Fibroblast of villous mesenchyme (primary cell): ENCODE measurements around the gene KIAA1671. TPM values are rescaled to one million over a fixed set of nuclear protein-coding genes. Genes with fewer than 3 reads are reported as not detected.
A peak's percentile ranks its signal among the peaks of the same experiment; 100 is the strongest.

ENCODE experiments used
- DNase-seq: peaks from one replicate; pipeline ENCODE4 v3.0.0-alpha.2; 2010; ENCODE audit warnings: low read depth
- H3K4me3 ChIP-seq: 2 replicates; pipeline ENCODE4 v1.5.1; 2011; ENCODE audit warnings: low read depth, mild to moderate bottlenecking, low read length
- total RNA-seq: library from RNA; depleted of rRNA; stranded (reverse); fragments of >200 nt; gene quantifications from 2 replicates; pipeline ENCODE4 v1.2.3, GENCODE V29; 2012
- TF ChIP-seq, protein P1 (sequence below): IDR thresholded peaks from 2 replicates; pipeline ENCODE4 v1.5.1; 2012; ENCODE audit warnings: low read depth, mild to moderate bottlenecking, low read length; ENCODE audit not compliant: insufficient read depth

KIAA1671 gene
- total RNA-seq, 1 donor: 3.5 TPM

DNA sequence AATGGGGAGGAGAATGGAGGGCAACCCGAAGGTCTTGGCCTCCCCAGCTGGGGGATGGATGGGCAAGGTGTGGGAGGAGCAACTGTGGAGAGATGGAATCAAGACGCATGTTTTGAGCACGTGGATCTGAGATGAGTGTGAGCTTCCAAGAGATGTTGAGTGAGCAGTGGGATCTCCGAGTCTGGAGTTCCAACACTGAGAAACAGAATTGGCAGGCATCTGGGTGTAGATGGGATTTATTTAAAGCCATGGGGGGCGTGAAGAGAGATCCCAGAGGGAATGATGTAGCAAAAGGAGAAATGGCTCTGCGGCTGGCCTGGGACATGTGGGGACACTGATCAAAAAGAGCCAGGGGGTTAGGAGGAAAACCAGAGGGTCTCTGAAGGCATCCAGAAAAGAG lies 95.6 kb downstream of the KIAA1671 start:
- H3K4me3 ChIP-seq: no peak overlapping the region
- TF ChIP-seq, protein P1, sequence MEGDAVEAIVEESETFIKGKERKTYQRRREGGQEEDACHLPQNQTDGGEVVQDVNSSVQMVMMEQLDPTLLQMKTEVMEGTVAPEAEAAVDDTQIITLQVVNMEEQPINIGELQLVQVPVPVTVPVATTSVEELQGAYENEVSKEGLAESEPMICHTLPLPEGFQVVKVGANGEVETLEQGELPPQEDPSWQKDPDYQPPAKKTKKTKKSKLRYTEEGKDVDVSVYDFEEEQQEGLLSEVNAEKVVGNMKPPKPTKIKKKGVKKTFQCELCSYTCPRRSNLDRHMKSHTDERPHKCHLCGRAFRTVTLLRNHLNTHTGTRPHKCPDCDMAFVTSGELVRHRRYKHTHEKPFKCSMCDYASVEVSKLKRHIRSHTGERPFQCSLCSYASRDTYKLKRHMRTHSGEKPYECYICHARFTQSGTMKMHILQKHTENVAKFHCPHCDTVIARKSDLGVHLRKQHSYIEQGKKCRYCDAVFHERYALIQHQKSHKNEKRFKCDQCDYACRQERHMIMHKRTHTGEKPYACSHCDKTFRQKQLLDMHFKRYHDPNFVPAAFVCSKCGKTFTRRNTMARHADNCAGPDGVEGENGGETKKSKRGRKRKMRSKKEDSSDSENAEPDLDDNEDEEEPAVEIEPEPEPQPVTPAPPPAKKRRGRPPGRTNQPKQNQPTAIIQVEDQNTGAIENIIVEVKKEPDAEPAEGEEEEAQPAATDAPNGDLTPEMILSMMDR: no peak
- no peak for DNase-seq

DNA sequence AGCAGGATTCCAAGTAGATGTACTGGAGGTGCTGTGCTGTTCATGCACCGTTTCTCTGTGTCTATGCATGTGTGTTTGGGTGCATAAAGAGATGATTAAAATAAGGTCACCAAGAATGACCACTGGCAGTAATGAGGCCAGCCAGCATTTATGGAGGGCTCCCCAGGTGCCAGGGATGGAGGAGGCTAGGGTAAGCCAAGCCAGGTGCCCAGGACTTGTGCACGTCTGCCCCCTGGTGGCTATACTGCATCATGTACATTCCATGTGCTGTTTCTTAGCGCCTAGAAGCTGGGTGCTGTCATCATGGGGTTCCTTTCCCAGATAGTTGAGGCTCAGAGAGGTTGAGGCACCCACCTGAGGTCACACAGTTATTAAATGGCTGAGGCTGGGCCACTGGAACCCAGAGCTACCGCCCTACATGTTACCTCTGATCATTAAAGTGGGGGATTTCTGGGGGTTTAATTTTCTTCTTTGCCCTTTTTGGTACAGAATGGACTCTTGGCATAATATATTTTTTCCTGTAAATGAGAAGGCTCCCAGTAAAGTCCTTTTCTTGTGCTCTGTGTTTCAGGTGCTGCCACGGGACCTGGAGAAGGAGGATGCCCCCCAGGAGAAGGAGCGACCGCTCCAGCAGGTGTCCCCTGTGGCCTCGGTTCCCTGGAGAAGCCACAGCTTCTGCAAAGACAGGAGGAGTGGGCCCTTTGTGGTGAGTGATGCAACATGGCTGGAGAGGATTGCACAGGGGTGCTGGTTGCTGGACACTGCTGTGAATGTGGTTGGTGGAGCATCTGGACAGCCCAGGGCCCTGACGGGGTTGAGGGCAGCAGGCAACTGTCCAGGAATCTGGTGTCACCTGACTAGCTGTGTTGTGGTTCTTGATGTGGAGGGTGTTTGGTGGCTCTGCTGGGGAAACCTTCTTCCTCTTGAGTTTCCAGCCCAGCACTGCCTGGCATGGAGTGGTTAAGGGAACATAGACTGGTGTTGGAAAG lies 96.4 kb downstream of the KIAA1671 start:
- H3K4me3 ChIP-seq: no peak overlapping the region
- peak; percentile 62 for DNase-seq
- TF ChIP-seq, protein P1: peak; percentile 87

DNA sequence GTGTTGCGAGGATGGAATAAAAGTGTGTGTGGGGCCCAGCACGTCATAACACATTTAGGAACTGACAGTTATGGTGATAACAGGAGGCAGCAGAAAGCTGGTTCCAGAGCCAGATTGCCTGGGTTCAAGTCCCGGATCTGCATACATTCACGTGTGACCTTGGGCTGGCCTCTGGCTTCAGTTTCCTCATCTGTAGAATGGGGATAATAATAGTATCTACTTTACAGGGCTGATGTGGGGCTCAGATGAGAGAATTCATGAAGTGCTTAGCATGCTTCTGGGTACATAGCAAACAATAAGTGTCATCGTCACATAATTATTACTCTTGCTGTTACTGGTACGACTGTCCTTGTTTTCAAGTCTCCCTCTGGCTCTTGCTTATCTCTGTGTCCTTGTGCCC lies 97.3 kb downstream of the KIAA1671 start:
- TF ChIP-seq, protein P1: no peak
- DNase-seq: no peak
- H3K4me3 ChIP-seq: no peak overlapping the region

DNA sequence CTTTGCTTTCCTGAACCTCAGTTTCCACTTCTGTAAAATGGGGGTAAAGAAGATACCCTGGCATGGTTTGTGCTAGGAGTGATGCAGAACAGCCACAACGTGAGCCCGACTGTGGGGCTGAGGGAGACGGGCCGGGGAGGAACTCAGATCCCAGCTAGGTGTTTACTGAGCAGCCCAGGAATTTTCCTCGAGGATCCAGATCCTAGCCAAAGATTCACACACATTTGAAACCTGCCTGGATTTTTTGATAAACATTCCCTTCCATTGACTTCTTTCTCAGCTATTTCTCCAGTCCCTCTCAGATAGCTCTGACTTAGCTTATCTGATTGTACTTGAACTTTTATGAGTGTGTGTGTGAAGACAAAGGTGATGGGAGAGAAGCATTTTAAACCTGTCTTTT lies 98.0 kb downstream of the KIAA1671 start:
- no peak overlapping the region for H3K4me3 ChIP-seq
- DNase-seq: no peak
- TF ChIP-seq, protein P1: no peak

DNA sequence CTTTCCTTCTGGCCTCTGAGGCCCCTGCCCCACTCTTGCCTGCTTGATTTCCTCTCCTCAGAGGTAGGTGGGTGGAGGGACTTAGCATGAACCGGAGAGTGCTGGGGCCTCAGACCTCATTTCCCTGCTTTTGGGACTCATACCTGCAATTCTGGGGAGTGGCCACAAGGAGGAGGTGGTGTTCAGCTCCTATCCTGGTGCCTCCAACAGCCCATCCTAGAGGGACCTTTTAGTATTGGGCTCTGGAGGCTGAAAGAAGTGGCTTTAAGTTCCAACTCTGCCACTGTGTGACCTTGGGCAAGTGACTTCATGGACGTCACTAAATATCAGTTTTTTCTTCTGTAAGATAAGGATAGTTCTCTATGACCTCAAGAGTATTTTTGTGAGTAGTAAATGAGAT lies 98.6 kb downstream of the KIAA1671 start:
- TF ChIP-seq, protein P1: peak; percentile 38
- H3K4me3 ChIP-seq: no peak overlapping the region
- DNase-seq: no peak

DNA sequence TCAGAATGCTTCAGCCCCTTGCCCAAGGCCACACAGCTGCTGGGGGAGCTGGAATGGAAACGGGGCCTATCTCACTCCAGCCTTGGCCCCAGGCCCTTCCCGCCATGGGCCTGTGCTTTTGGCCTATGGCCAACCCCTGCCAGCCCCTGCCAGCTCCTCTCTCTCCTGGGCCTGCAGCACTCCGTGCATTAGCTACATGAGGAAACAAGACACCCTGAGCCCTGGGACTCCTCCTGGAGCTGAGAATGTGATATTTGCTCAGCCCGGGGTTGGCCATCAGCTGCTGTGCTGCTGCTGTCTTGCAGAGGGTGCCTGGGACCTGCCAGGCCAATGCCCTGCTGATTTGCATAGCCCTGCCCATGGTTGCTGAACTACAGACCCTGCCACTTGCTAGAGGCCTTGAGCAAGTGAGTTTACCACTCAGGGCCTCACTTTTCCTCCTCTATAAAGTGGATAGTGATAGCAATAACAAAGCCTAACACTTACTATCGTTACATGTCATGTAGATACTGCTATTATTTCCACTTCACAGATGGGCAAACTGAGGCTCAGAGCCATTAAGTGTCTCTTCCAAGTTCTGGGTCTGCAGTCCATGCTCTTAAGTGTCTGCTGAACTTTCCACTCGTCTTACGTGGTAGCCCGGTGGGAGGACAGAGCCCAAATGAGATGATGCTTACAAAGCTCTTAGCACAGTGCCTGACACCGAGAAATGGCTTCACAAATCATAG lies 99.6 kb downstream of the KIAA1671 start:
- DNase-seq: no peak
- TF ChIP-seq, protein P1: no peak
- H3K4me3 ChIP-seq: no peak overlapping the region
